GM19099 (cell line): Measurements from ENCODE around the gene SPATA20.

Experiments used
- POLR2A ChIP-seq: IDR thresholded peaks from 3 replicates; pipeline ENCODE4 v1.6.1; 2011; ENCODE audit warnings: low read depth; ENCODE audit not compliant: insufficient read length; ENCODE audit errors: extremely low read depth

The SPATA20 gene

GRCh38 chr17:50570032-50570431 lies 23.1 kb downstream of the SPATA20 start:
- no peak for TF ChIP-seq POLR2A

GRCh38 chr17:50570528-50570927 lies 23.6 kb downstream of the SPATA20 start:
- no peak for TF ChIP-seq POLR2A

GRCh38 chr17:50571681-50572080 lies 24.7 kb downstream of the SPATA20 start:
- TF ChIP-seq POLR2A, result no peak

- no peak for TF ChIP-seq POLR2A
These were observed 25.6 kb downstream of the SPATA20 start for GRCh38 chr17:50572541-50572940.

GRCh38 chr17:50573866-50574611 lies 27.1 kb downstream of the SPATA20 start:
- TF ChIP-seq POLR2A, result no peak

- no peak for TF ChIP-seq POLR2A
These were observed 28.7 kb downstream of the SPATA20 start for GRCh38 chr17:50575581-50576210.

GRCh38 chr17:50576864-50577263 lies 29.9 kb downstream of the SPATA20 start:
- no peak for TF ChIP-seq POLR2A

- TF ChIP-seq POLR2A, result no peak
These were observed 30.5 kb downstream of the SPATA20 start for GRCh38 chr17:50577451-50577954.

- no peak for TF ChIP-seq POLR2A
These were observed 31.2 kb downstream of the SPATA20 start for GRCh38 chr17:50578173-50578572.

GRCh38 chr17:50579399-50579798 lies 32.4 kb downstream of the SPATA20 start:
- no peak for TF ChIP-seq POLR2A

- TF ChIP-seq POLR2A, result no peak
These were observed 33.7 kb downstream of the SPATA20 start for GRCh38 chr17:50580646-50581045.

GRCh38 chr17:50581316-50581715 lies 34.3 kb downstream of the SPATA20 start:
- TF ChIP-seq POLR2A, result no peak

- TF ChIP-seq POLR2A, result no peak
These were observed 35.8 kb downstream of the SPATA20 start for GRCh38 chr17:50582741-50583140.

GRCh38 chr17:50583641-50584040 lies 36.7 kb downstream of the SPATA20 start:
- TF ChIP-seq POLR2A, result no peak

GRCh38 chr17:50584116-50584515 lies 37.1 kb downstream of the SPATA20 start:
- TF ChIP-seq POLR2A, result no peak

GRCh38 chr17:50584749-50585148 lies 37.8 kb downstream of the SPATA20 start:
- TF ChIP-seq POLR2A, result no peak
